H1 (cell line): ENCODE measurements around the gene SHC3. TPM values are rescaled to one million over a fixed set of nuclear protein-coding genes. Genes with fewer than 3 reads are reported as not detected.

ENCODE experiments used
- SP2 ChIP-seq: IDR thresholded peaks from 2 replicates; pipeline ENCODE4 v1.6.1; 2012; ENCODE audit warnings: mild to moderate bottlenecking, low read length, inconsistent platforms
- polyA plus RNA-seq, 7 experiments: library from polyadenylated mRNA; depleted of rRNA in 3 of 7; stranded (reverse) in 5 of 7; unstranded in 2 of 7; fragments of >200 nt in 5 of 7; fragments of 200-250 nt in 2 of 7; gene quantifications; 1 replicate in 5 of 7; 2 replicates in 1 of 7; 4 replicates in 1 of 7; pipeline versions ENCODE4 v1.2.1 to v1.2.3, GENCODE V29; 2011 to 2013; ENCODE audit warnings: missing spikeins in 2 of 7, mixed read lengths in 2 of 7
- total RNA-seq: library from RNA; stranded (reverse); fragmentation: NEBNext Ultra II Directional; extraction: Animal tissue kit (Norgen Biotek cat#: 25700); gene quantifications from 2 replicates; pipeline ENCODE4 v1.2.1, GENCODE V29; 2021

Gene SHC3
- total and polyA plus RNA-seq, 2 of the 8 experiments (the other 6 are each of a cell fraction or from before 2014, with no cell fraction given) = 1.4 to 7.1 TPM

DNA sequence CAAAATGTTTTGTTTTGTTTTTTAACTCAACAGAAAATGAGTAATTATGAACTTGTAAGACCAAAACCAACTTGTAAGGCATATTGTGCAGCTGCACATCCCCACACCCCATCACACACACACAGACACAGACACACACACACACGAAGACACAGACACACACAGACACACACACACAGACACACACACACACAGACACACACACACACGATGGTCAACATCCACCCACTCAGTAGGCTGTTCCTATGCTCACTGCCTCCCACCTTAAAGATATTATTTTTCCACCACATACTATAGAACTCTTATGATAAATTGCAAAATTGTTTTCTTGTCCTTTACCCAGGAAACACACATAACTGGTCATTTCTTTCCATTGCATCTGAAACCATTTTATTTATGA lies 6.2 kb downstream of the SHC3 start (continued):
- no peak for TF ChIP-seq SP2
- TF ChIP-seq, all 59 proteins: peak for 0
